Lung (tissue), 12 donors: ENCODE measurements around the gene C1GALT1. TPM values are rescaled to one million over a fixed set of nuclear protein-coding genes. Genes with fewer than 3 reads are reported as not detected.

Source experiments
- ATAC-seq: fragments of 200-7000 bp; cut with Tn5 transposase; one replicate; pipeline ENCODE4 v1.9.1; 2020; ENCODE audit warnings: moderate number of reproducible peaks; ENCODE audit not compliant: insufficient read depth, low FRiP score
- DNase-seq, 3 donors: peaks; one replicate each; pipeline ENCODE4 v3.0.0-alpha.2; 2013 to 2017
- H3K27ac ChIP-seq, 2 donors: one replicate each; pipeline ENCODE4 v1.5.1; 2013; ENCODE audit warnings: mild to moderate bottlenecking in 2 of 2, moderate library complexity in 2 of 2, control low read depth in 1 of 2, inconsistent platforms in 1 of 2, low read depth in 1 of 2, low read length in 1 of 2
- H3K27me3 ChIP-seq, 3 donors: one replicate each; pipeline ENCODE4 v1.5.1; 2013; ENCODE audit warnings: low read length in 2 of 3; ENCODE audit not compliant: control insufficient read depth in 3 of 3, insufficient read depth in 3 of 3
- H3K36me3 ChIP-seq, 4 donors: one replicate each; pipeline ENCODE4 v1.5.1; 2013; ENCODE audit warnings: low read length in 4 of 4, mild to moderate bottlenecking in 1 of 4, moderate library complexity in 1 of 4; ENCODE audit not compliant: control insufficient read depth in 4 of 4, insufficient read depth in 4 of 4
- H3K4me1 ChIP-seq, 5 donors: one replicate each; pipeline ENCODE4 v1.5.1; 2013; ENCODE audit warnings: low read length in 5 of 5, mild to moderate bottlenecking in 2 of 5, moderate library complexity in 1 of 5; ENCODE audit not compliant: control insufficient read depth in 5 of 5, insufficient read depth in 5 of 5
- H3K4me3 ChIP-seq: one replicate; pipeline ENCODE4 v1.5.1; 2013; ENCODE audit warnings: mild to moderate bottlenecking, control low read depth, moderate library complexity
- H3K9ac ChIP-seq, 2 donors: one replicate each; pipeline ENCODE4 v1.5.1; 2013; ENCODE audit warnings: low read length in 2 of 2, control low read depth in 1 of 2; ENCODE audit not compliant: insufficient read depth in 1 of 2
- H3K9me3 ChIP-seq, 4 donors: one replicate each; pipeline ENCODE4 v1.5.1; 2013; ENCODE audit warnings: low read length in 3 of 4, mild to moderate bottlenecking in 1 of 4, moderate library complexity in 1 of 4; ENCODE audit not compliant: control insufficient read depth in 4 of 4, insufficient read depth in 3 of 4
- WGBS, 2 donors: extraction: QIAGEN DNeasy Blood & Tissue Kit; methylation state at CpG; one replicate each; pipeline ENCODE4 v1.1.7; 2013; 5-methylcytosine and 5-hydroxymethylcytosine counted together
- polyA plus RNA-seq, 2 donors: library from polyadenylated mRNA; stranded (reverse); fragments of 200-250 nt; gene quantifications; one replicate each; pipeline ENCODE4 v1.2.1, GENCODE V29; 2013
- total RNA-seq, 2 donors: library from RNA; depleted of rRNA in 1 of 2; stranded (reverse); fragments of >200 nt in 1 of 2; gene quantifications; one replicate each; pipeline ENCODE4 v1.2.1, GENCODE V29; 2014 to 2021
- TF ChIP-seq, protein P1 (sequence below): IDR thresholded peaks from 2 replicates; pipeline ENCODE4 v1.5.1; 2012; ENCODE audit warnings: mild to moderate bottlenecking; ENCODE audit errors: control extremely low read depth, extremely low read depth
- donor health status: control.
- donor health status: control.
- donor health status: Bipolar disorder and iron deficiency.
- donor health status: healthy.
- donor health status: DM: yes; HTN: yes; CAD: no.

The C1GALT1 gene
- total and polyA plus RNA-seq, 4 donors, result 10.5 to 39.5 (median 23.3) TPM

GRCh38 chr7:7276161-7276560 is 93.8 kb downstream of the C1GALT1 start:
- Histone ChIP-seq H3K27ac (no peak overlapping the region), H3K36me3 (no peaks in the 10 kb centered on the region), H3K9ac (no peak overlapping the region), H3K27me3 (no peaks in the 10 kb centered on the region), H3K4me3 (no peak overlapping the region), H3K9me3 (peaks cover 0 to 3% (median 0%) of the 10 kb centered on the region in 4 donors), H3K4me1 (peaks cover 0 to 5% (median 0%) of the 10 kb centered on the region in 5 donors)
- DNase-seq (no peak), ATAC-seq (no peak)
- TF ChIP-seq, protein P1, sequence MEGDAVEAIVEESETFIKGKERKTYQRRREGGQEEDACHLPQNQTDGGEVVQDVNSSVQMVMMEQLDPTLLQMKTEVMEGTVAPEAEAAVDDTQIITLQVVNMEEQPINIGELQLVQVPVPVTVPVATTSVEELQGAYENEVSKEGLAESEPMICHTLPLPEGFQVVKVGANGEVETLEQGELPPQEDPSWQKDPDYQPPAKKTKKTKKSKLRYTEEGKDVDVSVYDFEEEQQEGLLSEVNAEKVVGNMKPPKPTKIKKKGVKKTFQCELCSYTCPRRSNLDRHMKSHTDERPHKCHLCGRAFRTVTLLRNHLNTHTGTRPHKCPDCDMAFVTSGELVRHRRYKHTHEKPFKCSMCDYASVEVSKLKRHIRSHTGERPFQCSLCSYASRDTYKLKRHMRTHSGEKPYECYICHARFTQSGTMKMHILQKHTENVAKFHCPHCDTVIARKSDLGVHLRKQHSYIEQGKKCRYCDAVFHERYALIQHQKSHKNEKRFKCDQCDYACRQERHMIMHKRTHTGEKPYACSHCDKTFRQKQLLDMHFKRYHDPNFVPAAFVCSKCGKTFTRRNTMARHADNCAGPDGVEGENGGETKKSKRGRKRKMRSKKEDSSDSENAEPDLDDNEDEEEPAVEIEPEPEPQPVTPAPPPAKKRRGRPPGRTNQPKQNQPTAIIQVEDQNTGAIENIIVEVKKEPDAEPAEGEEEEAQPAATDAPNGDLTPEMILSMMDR, result no peak
- WGBS, 2 donors, result 43 to 48% methylated on average over 3 of the region's 3 CpGs

GRCh38 chr7:7290429-7291122 is 108.2 kb downstream of the C1GALT1 start:
- Histone ChIP-seq H3K4me1 (no peaks in the 10 kb centered on the region), H3K9ac (no peak overlapping the region), H3K27me3 (no peaks in the 10 kb centered on the region), H3K4me3 (no peak overlapping the region), H3K9me3 (peaks cover 0 to 4% (median 0%) of the 10 kb centered on the region in 4 donors), H3K36me3 (no peaks in the 10 kb centered on the region), H3K27ac (no peak overlapping the region)
- TF ChIP-seq, protein P1, result no peak
- DNase-seq (no peak), ATAC-seq (no peak)
- WGBS, 2 donors, result 56 to 85% methylated on average over 5 of the region's 5 CpGs

DNA sequence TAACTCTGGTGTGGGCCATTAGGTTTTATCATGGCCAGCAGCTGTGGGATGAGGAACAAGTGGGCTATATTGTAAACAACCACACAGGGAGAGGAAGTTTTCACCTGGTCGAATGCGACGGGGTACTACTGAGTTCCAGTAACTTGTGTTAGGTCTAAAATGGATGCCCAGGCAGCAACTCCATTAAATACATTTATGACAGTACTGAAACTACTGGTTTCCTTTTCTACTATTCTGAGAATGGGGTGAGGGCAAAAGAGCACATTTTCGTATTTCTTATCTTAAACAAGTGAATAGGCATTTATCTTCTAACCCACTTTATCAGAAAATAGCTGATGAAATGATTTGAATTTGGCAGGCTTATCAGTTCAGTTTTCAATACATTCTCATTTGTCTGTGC is 109.7 kb downstream of the C1GALT1 start:
- no peak overlapping the region for H3K9ac ChIP-seq
- DNase-seq (no peak), ATAC-seq (no peak)
- H3K36me3 ChIP-seq, result no peaks in the 10 kb centered on the region
- no peak overlapping the region for H3K4me3 ChIP-seq
- peaks cover 0 to 2% (median 0%) of the 10 kb centered on the region in 4 donors for H3K9me3 ChIP-seq
- no peaks in the 10 kb centered on the region for H3K4me1 ChIP-seq
- H3K27ac ChIP-seq, result no peak overlapping the region
- TF ChIP-seq, protein P1, result no peak
- H3K27me3 ChIP-seq, result no peaks in the 10 kb centered on the region
- 57 to 72% methylated on average over 4 of the region's 4 CpGs for WGBS, 2 donors

DNA sequence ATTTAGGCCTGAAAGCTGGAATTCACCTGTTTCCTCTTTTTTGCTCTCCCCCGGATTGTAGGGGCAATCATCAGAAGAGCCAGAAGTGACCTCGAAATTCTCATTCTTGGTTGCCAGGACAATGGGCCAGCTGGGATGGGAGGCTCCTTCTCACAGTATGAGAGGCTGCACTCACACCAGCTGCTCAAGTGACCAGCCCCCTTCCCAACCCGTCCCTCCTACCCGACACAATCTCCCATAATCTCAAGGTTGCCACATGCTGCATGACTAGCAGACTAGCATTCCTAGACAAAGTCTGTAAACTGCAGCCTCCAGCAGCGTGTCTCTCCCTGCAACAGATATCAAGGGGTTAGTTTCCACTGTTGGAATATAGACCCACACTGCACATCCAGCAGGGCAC is 110.3 kb downstream of the C1GALT1 start:
- H3K9me3 ChIP-seq, result peaks cover 0 to 2% (median 0%) of the 10 kb centered on the region in 4 donors
- no peaks in the 10 kb centered on the region for H3K27me3 ChIP-seq
- 78 to 91% methylated on average over 5 of the region's 5 CpGs for WGBS, 2 donors
- no peaks in the 10 kb centered on the region for H3K4me1 ChIP-seq
- TF ChIP-seq, protein P1, result no peak
- ATAC-seq (no peak), DNase-seq (no peak)
- no peak overlapping the region for H3K27ac ChIP-seq
- no peak overlapping the region for H3K9ac ChIP-seq
- no peak overlapping the region for H3K4me3 ChIP-seq
- no peaks in the 10 kb centered on the region for H3K36me3 ChIP-seq
